ENCODE results near the gene ZFHX3. TPM values are rescaled to one million over a fixed set of nuclear protein-coding genes. Genes with fewer than 3 reads are reported as not detected.

ZFHX3 gene
- total and polyA plus RNA-seq, 2 donors (not counting 1 experiment from before 2014, with no cell fraction given) = 4.7 to 7.3 TPM

DNA sequence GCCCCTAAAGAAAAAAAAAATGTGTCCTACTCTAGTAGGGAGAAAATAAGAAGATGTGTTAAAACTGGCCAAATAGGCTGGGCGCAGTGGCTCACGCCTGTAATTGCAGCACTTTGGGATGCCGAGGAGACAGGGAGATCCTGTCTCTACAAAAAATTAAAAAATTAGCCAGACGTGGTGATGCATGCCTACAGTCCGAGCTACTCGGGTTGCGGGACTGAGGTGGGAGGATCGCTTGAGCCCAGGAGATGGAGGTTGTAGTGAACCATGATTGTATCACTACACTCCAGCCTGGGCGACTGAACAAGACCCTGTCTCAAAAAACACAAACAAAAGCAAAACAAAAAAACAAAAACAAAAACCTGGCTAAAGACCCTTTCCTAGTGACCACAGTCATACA is 15.9 kb downstream of the ZFHX3 start:
- no peak overlapping the region for H3K4me2 ChIP-seq (ENCODE audit: extremely low read depth, insufficient read depth, low read length)
- H3K36me3 ChIP-seq (ENCODE audit: control insufficient read depth, insufficient read depth, low read length) = no peaks in the 10 kb centered on the region
- no peaks in the 10 kb centered on the region for H3K27me3 ChIP-seq (ENCODE audit: control insufficient read depth, insufficient read depth, low read length)
- no peak overlapping the region for H3K4me3 ChIP-seq (replicated peaks in 1 of 4; ENCODE audit: control extremely low read depth in 1 of 4, insufficient read depth in 1 of 4, low read depth in 3 of 4, low read length in 4 of 4)
- H4K20me1 ChIP-seq (ENCODE audit: control insufficient read depth, extremely low read depth, insufficient read depth, low read length) = no peaks in the 10 kb centered on the region
- no peaks in the 10 kb centered on the region for H3K9me3 ChIP-seq (ENCODE audit: control insufficient read depth, insufficient read depth, low read depth, low read length)
- peaks cover 89% of the 10 kb centered on the region for H3K79me2 ChIP-seq (ENCODE audit: control insufficient read depth, insufficient read depth, low read length)
- TF ChIP-seq, protein P1, sequence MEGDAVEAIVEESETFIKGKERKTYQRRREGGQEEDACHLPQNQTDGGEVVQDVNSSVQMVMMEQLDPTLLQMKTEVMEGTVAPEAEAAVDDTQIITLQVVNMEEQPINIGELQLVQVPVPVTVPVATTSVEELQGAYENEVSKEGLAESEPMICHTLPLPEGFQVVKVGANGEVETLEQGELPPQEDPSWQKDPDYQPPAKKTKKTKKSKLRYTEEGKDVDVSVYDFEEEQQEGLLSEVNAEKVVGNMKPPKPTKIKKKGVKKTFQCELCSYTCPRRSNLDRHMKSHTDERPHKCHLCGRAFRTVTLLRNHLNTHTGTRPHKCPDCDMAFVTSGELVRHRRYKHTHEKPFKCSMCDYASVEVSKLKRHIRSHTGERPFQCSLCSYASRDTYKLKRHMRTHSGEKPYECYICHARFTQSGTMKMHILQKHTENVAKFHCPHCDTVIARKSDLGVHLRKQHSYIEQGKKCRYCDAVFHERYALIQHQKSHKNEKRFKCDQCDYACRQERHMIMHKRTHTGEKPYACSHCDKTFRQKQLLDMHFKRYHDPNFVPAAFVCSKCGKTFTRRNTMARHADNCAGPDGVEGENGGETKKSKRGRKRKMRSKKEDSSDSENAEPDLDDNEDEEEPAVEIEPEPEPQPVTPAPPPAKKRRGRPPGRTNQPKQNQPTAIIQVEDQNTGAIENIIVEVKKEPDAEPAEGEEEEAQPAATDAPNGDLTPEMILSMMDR (conservative IDR thresholded peaks at IDR 0.05 in 1 of 2, IDR thresholded peaks at IDR 0.05 in 1 of 2; ENCODE audit: low read depth in 1 of 2, low read length in 2 of 2) = no peak
- TF ChIP-seq EZH2 (IDR thresholded peaks at IDR 0.05; ENCODE audit: low read length, missing control alignments) = no peak
- DNase-seq (ENCODE audit: low read depth in 2 of 2) = no peak
- H3K27ac ChIP-seq (ENCODE audit: insufficient read depth, low read length) = no peak overlapping the region
- H3K9ac ChIP-seq (ENCODE audit: insufficient read depth, low read length) = no peak overlapping the region
- peaks cover 20% of the 10 kb centered on the region for H3K4me1 ChIP-seq (ENCODE audit: control insufficient read depth, extremely low read depth, insufficient read depth, low read length)
- no peak overlapping the region for H2AFZ ChIP-seq (ENCODE audit: low read length)

GRCh38 chr16:73031155-73031866 is 16.6 kb downstream of the ZFHX3 start:
- Histone ChIP-seq H4K20me1 (ENCODE audit: control insufficient read depth, extremely low read depth, insufficient read depth, low read length) (no peaks in the 10 kb centered on the region), H3K4me2 (ENCODE audit: extremely low read depth, insufficient read depth, low read length) (no peak overlapping the region), H3K79me2 (ENCODE audit: control insufficient read depth, insufficient read depth, low read length) (peaks cover 89% of the 10 kb centered on the region), H3K4me3 (replicated peaks in 1 of 4; ENCODE audit: control extremely low read depth in 1 of 4, insufficient read depth in 1 of 4, low read depth in 3 of 4, low read length in 4 of 4) (no peak overlapping the region), H2AFZ (ENCODE audit: low read length) (no peak overlapping the region), H3K36me3 (ENCODE audit: control insufficient read depth, insufficient read depth, low read length) (no peaks in the 10 kb centered on the region), H3K27me3 (ENCODE audit: control insufficient read depth, insufficient read depth, low read length) (no peaks in the 10 kb centered on the region), H3K27ac (ENCODE audit: insufficient read depth, low read length) (no peak overlapping the region), H3K9me3 (ENCODE audit: control insufficient read depth, insufficient read depth, low read depth, low read length) (no peaks in the 10 kb centered on the region), H3K4me1 (ENCODE audit: control insufficient read depth, extremely low read depth, insufficient read depth, low read length) (peaks cover 20% of the 10 kb centered on the region), H3K9ac (ENCODE audit: insufficient read depth, low read length) (no peak overlapping the region)
- no peak for TF ChIP-seq EZH2 (IDR thresholded peaks at IDR 0.05; ENCODE audit: low read length, missing control alignments)
- TF ChIP-seq, protein P1 (conservative IDR thresholded peaks at IDR 0.05 in 1 of 2, IDR thresholded peaks at IDR 0.05 in 1 of 2; ENCODE audit: low read depth in 1 of 2, low read length in 2 of 2) = peak; percentile 1 to 24
- DNase-seq (ENCODE audit: low read depth in 2 of 2) = no peak

- DNase-seq (ENCODE audit: low read depth in 2 of 2) = no peak
- Histone ChIP-seq H3K27ac (ENCODE audit: insufficient read depth, low read length) (no peak overlapping the region), H3K4me3 (replicated peaks in 1 of 4; ENCODE audit: control extremely low read depth in 1 of 4, insufficient read depth in 1 of 4, low read depth in 3 of 4, low read length in 4 of 4) (no peak overlapping the region), H3K4me2 (ENCODE audit: extremely low read depth, insufficient read depth, low read length) (no peak overlapping the region), H3K79me2 (ENCODE audit: control insufficient read depth, insufficient read depth, low read length) (peaks cover 92% of the 10 kb centered on the region), H2AFZ (ENCODE audit: low read length) (no peak overlapping the region), H3K9me3 (ENCODE audit: control insufficient read depth, insufficient read depth, low read depth, low read length) (no peaks in the 10 kb centered on the region), H3K36me3 (ENCODE audit: control insufficient read depth, insufficient read depth, low read length) (no peaks in the 10 kb centered on the region), H4K20me1 (ENCODE audit: control insufficient read depth, extremely low read depth, insufficient read depth, low read length) (no peaks in the 10 kb centered on the region), H3K4me1 (ENCODE audit: control insufficient read depth, extremely low read depth, insufficient read depth, low read length) (peaks cover 26% of the 10 kb centered on the region), H3K9ac (ENCODE audit: insufficient read depth, low read length) (no peak overlapping the region), H3K27me3 (ENCODE audit: control insufficient read depth, insufficient read depth, low read length) (no peaks in the 10 kb centered on the region)
- TF ChIP-seq, protein P1 (conservative IDR thresholded peaks at IDR 0.05 in 1 of 2, IDR thresholded peaks at IDR 0.05 in 1 of 2; ENCODE audit: low read depth in 1 of 2, low read length in 2 of 2) = no peak
- no peak for TF ChIP-seq EZH2 (IDR thresholded peaks at IDR 0.05; ENCODE audit: low read length, missing control alignments)
Measured at GRCh38 chr16:73028721-73029361, 19.1 kb downstream of the ZFHX3 start.

Data from fibroblast of lung (primary cell).